Measurements from ENCODE around the gene DNASE2.
"Not testable (repeated sequence)": the region's sequence is repeated elsewhere in the genome, so short reads cannot be mapped to it uniquely, and the experiment has no call there.

Gene DNASE2

DNA sequence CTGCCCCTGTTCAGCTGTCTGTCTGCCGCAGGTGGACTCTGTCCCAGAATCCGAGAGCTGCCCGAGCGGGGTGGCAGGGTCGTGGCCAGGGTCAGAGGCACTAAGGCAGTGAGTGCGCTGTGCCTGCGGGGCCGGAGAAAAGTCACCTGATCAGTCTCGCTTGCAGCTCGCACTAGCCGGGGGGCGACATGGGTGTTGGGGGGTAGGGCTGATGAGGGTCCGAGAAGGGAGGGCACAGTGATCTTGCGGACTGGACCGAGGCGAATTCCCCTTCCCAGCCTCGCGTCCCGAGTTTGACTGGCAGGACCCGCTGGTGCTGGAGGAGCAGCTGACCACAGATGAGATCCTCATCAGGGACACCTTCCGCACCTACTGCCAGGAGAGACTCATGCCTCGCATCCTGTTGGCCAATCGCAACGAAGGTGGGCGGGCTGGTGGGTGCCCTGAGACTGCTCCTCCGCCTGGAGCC, 10.3 kb upstream of the DNASE2 start:
- TF ChIP-seq CTCF (IDR thresholded peaks at IDR 0.05; ENCODE audit: low read depth, low read length) = no peak
- no peak for DNase-seq (ENCODE audit: extremely low read depth, low read depth)

- no peak for TF ChIP-seq CTCF (IDR thresholded peaks at IDR 0.05; ENCODE audit: low read depth, low read length)
- peak; percentile 95 for DNase-seq (ENCODE audit: extremely low read depth, low read depth)
These were observed 9.7 kb upstream of the DNASE2 start, which contains the start of gene GCDH for GRCh38 chr19:12890787-12891552. TSS of gene GCDH (plus strand) at chr19:12891160. CDS start at chr19:12891305, 145 bp downstream.

GRCh38 chr19:12890299-12890786, 9.1 kb upstream of the DNASE2 start:
- DNase-seq (ENCODE audit: extremely low read depth, low read depth) = not testable (repeated sequence)

DNA sequence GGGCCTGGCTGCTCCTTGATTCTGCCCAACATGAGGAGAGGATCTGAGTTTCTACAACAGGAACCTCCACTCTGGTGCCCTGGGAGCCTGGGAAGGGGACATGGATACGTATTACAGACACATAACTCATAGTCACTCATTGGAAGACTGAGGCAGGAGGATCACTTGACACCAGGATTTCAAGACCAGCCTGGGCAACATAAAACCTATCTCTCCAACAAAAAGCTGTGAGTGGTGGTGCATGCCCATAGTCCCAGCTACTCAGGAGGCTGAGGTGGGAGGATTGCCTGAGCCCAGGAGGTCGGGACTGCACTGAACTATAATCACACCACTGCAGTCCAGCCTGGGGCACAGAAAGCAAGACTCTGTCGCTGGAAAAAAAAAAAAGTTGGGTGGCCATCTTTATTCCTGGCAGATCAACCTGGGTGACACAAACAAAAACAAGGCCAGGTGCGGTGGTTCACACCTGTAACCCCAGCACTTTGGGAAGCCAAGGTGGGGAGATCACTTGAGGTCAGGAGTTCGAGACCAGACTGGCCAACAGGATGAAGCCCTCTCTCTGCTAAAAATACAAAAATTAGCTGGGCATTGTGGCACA, 6.9 kb upstream of the DNASE2 start:
- TF ChIP-seq CTCF (IDR thresholded peaks at IDR 0.05; ENCODE audit: low read depth, low read length) = no peak

DNA sequence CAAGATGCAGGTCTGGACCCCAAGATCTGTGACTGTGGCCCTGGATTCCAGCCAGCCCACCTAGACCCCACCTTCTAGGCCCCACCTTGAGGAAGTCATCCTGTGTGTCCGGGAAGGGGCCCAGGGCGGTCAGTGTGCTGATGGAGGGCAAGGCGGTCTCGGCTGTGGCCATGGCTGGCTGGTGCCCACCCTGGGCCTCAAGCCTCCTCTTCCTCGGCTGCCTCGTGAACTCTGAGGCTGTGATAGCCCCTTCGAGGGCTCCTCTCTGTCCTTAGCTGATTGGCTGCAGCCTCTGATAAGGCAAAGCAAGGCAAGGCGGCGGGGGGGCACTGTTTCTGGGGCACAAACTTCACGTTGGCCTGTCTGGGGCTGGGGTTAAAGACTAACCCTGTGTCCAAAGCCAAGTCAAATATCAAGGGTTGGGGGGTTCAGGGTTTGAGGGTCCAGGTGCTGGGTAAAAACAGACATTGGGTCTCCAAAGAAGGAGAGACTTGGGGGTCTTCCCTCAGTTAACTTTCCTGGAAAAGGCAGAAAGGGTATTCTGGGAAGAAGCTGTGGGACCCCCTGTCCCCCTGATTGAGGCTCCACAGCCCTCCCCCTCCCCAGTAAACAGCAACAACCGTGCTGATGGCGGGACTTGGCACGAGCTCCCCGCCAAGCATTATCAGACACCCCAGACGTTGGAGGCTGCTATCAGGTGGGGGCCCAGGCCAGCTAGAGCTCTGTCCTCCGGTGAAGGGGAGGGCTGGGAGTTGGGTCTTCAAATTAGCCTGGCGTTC, 5.9 kb upstream of the DNASE2 start, which contains the start of gene KLF1:
Gene KLF1, minus strand, starts transcription at position 233 of the 779 bp plus-strand sequence. Its CDS starts 61 bp downstream, at position 172.
- TF ChIP-seq CTCF (IDR thresholded peaks at IDR 0.05; ENCODE audit: low read depth, low read length) = no peak
- no peak for DNase-seq (ENCODE audit: extremely low read depth, low read depth)

More for the DNA sequence above, 6.9 kb upstream of the DNASE2 start:
- DNase-seq (ENCODE audit: extremely low read depth, low read depth) = no peak

DNA sequence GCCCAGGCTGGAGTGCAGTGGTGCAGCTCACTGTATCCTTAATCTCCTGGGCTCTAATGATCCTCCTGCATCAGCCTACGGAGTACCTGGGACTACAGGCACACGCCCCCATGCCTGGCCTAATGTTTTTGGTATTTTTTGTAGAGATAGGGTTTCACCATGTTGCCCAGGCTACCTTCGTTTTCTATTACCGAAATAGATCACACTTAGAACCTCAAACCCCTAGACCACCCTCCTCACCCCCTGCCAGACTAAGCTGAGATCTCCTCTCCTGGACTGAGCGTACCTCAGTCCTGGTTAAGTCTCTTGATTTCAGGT, 5.4 kb upstream of the DNASE2 start:
- no peak for TF ChIP-seq CTCF (IDR thresholded peaks at IDR 0.05; ENCODE audit: low read depth, low read length)
- DNase-seq (ENCODE audit: extremely low read depth, low read depth) = no peak

DNA sequence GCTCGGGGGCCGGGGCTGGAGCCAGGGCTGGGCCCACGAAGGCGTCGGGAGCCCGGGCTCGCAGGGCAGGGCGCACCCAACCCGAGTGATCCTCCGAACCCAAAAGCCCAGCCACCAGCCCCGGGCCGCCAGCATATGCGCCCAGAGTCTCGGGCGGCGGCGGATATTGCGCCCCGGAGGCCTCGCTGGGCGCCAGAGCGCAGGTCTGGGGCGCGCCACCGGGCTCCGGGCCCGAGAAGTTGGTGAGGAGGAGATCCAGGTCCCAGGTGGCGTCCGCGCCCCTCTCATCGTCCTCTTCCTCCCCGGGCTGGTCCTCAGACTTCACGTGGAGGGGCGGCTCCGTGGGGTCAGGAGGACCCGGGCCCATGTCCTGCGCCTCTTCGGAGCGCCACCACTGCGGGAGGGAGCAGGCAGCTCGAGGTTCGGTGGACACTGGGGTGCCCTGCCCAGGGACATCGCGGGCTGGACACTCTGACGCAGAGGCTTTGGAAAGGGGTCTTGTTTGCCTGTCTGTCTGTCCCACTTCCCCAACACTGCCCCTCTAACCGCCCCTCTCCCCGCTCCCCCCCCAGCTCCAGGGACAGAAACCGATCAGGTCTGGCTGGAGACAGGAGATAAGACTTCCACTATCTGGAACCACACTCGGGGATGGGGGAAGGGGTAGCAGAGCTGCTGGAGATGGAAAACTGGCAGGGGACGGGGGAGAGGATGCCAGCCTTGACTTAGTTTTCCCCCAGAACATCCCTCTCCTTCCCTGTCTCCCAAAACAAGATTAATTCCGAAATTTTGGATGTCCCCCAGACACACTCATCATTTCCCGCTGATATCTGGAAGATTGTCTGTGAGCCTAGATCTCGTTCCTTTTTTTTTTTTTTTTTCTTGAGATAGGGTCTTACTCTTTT, 4.8 kb upstream of the DNASE2 start:
- DNase-seq (ENCODE audit: extremely low read depth, low read depth) = no peak
- TF ChIP-seq CTCF (IDR thresholded peaks at IDR 0.05; ENCODE audit: low read depth, low read length) = no peak

All from AG09319 (cell line).